B cell (primary cell): ENCODE measurements around the gene TSPAN1. TPM values are rescaled to one million over a fixed set of nuclear protein-coding genes. Genes with fewer than 3 reads are reported as not detected.

Experiments
- ATAC-seq: fragments of 200-7000 bp; cut with Tn5 transposase; one replicate; pipeline ENCODE4 v1.10.0; 2021; ENCODE audit warnings: low read depth, mild to moderate bottlenecking, moderate number of reproducible peaks, moderate library complexity
- CTCF ChIA-PET: fragments of 350-600 bp; sonication (Branson Sonifier 250); formaldehyde crosslinking; loops from one replicate; lab custom pipeline; 2021; ENCODE audit warnings: antibody characterized with exemption, inconsistent platforms; lab: Charles Lee
- POLR2A ChIA-PET: fragments of 350-600 bp; sonication (Branson Sonifier 250); formaldehyde crosslinking; loops from one replicate; lab custom pipeline; 2021; ENCODE audit warnings: antibody characterized with exemption; lab: Charles Lee
- DNase-seq: peaks from one replicate; pipeline ENCODE4 v3.0.0; 2013
- H2AFZ ChIP-seq: 2 replicates; pipeline ENCODE4 v1.6.1; 2012; ENCODE audit warnings: mild to moderate bottlenecking, low read depth, low read length; ENCODE audit not compliant: insufficient read depth, poor library complexity, severe bottlenecking
- H3K27ac ChIP-seq, 2 donors: 1 replicate in 1 of 2; 2 replicates in 1 of 2; pipeline ENCODE4 v1.5.1; 2012 to 2013; ENCODE audit warnings: low read length in 2 of 2, mild to moderate bottlenecking in 2 of 2, moderate library complexity in 1 of 2
- H3K27me3 ChIP-seq, 4 experiments: fragments of 200-600 bp in 1 of 4; sonication (generic) in 1 of 4; replicated peaks in 1 of 4; 1 replicate in 2 of 4; 2 replicates in 2 of 4; pipeline versions ENCODE4 v1.6.1 to v1.7.0; 2013 to 2016; ENCODE audit warnings: low read length in 3 of 4, mild to moderate bottlenecking in 2 of 4, mixed read lengths in 1 of 4, moderate library complexity in 1 of 4; ENCODE audit not compliant: insufficient read depth in 4 of 4, control insufficient read depth in 3 of 4; ENCODE audit errors: control extremely low read depth in 1 of 4
- H3K36me3 ChIP-seq, 2 experiments: replicated peaks in 1 of 2; 1 replicate in 1 of 2; 2 replicates in 1 of 2; pipeline versions ENCODE4 v1.6.1 to v1.7.1; 2013; ENCODE audit warnings: low read length in 1 of 2; ENCODE audit not compliant: insufficient read depth in 2 of 2, control insufficient read depth in 1 of 2; ENCODE audit errors: control extremely low read depth in 1 of 2, extremely low read depth in 1 of 2
- H3K4me1 ChIP-seq, 2 donors: fragments of 200-600 bp in 1 of 2; sonication (generic) in 1 of 2; 1 replicate in 1 of 2; 2 replicates in 1 of 2; pipeline versions ENCODE4 v1.5.1 to v1.6.1; 2013 to 2017; ENCODE audit warnings: low read length in 2 of 2; ENCODE audit not compliant: control insufficient read depth in 2 of 2, insufficient read depth in 2 of 2
- H3K4me2 ChIP-seq: replicated peaks from 2 replicates; pipeline ENCODE3; 2012; ENCODE audit warnings: mild to moderate bottlenecking, low read depth, low read length; ENCODE audit not compliant: poor library complexity, severe bottlenecking
- H3K4me3 ChIP-seq, 5 experiments: fragments of 200-600 bp in 1 of 5; sonication (generic) in 1 of 5; 1 replicate in 3 of 5; 2 replicates in 2 of 5; pipeline versions ENCODE4 v1.5.1 to v1.7.0; 2011 to 2016; ENCODE audit warnings: low read length in 4 of 5, mild to moderate bottlenecking in 4 of 5, low read depth in 2 of 5, control low read depth in 1 of 5, moderate library complexity in 1 of 5; ENCODE audit not compliant: insufficient read depth in 1 of 5; ENCODE audit errors: control extremely low read depth in 1 of 5, extremely low read depth in 1 of 5
- H3K79me2 ChIP-seq: fragments of 200-600 bp; sonication (generic); one replicate; pipeline ENCODE4 v1.6.0; 2016; ENCODE audit warnings: low read length; ENCODE audit not compliant: control insufficient read depth, insufficient read depth
- H3K9ac ChIP-seq: fragments of 200-600 bp; sonication (generic); 2 replicates; pipeline ENCODE4 v1.6.1; 2017; ENCODE audit warnings: mild to moderate bottlenecking, low read length, moderate library complexity
- H3K9me3 ChIP-seq, 3 donors: one replicate each; pipeline versions ENCODE4 v1.6.1 to v1.7.1; 2013; ENCODE audit warnings: low read length in 2 of 3; ENCODE audit not compliant: control insufficient read depth in 2 of 3, insufficient read depth in 1 of 3; ENCODE audit errors: control extremely low read depth in 1 of 3
- H4K20me1 ChIP-seq: 2 replicates; pipeline ENCODE4 v1.6.0; 2012; ENCODE audit warnings: mild to moderate bottlenecking, low read length; ENCODE audit not compliant: insufficient read depth, control insufficient read depth, poor library complexity, severe bottlenecking
- H3K27ac Mint-ChIP-seq: one replicate; pipeline ENCODE4 v1.8.0; 2021; ENCODE audit warnings: mixed read lengths
- H3K27me3 Mint-ChIP-seq: one replicate; pipeline ENCODE4 v1.8.0; 2021; ENCODE audit warnings: mixed read lengths
- H3K4me1 Mint-ChIP-seq: one replicate; pipeline ENCODE4 v1.8.0; 2021; ENCODE audit warnings: mixed read lengths
- H3K4me3 Mint-ChIP-seq: one replicate; pipeline ENCODE4 v1.8.0; 2021; ENCODE audit warnings: mixed read lengths
- H3K9me3 Mint-ChIP-seq: one replicate; pipeline ENCODE4 v1.8.0; 2022; ENCODE audit warnings: mixed read lengths; ENCODE audit not compliant: insufficient read depth
- CTCF ChIP-seq: fragments of 200-600 bp; IDR thresholded peaks from one replicate; pipeline ENCODE4 v1.8.0; 2022; ENCODE audit warnings: antibody characterized with exemption, mild to moderate bottlenecking
- EZH2 ChIP-seq: IDR thresholded peaks from 2 replicates; pipeline ENCODE4 v1.6.1; 2012; ENCODE audit warnings: borderline replicate concordance, low read depth, mild to moderate bottlenecking, moderate library complexity, low read length; ENCODE audit not compliant: insufficient read depth, poor library complexity, severe bottlenecking
- WGBS: methylation state at CpG from one replicate; pipeline ENCODE4 v1.1.5; 2013; ENCODE audit warnings: missing lambda C conversion rate; ENCODE audit not compliant: insufficient coverage; 5-methylcytosine and 5-hydroxymethylcytosine counted together
- intact Hi-C: fragments of 100-400 bp; cut with micrococcal nuclease; formaldehyde crosslinking; loops from one replicate; pipeline ENCODE4 v1.10.0; 2022
- polyA plus RNA-seq: library from polyadenylated mRNA; depleted of rRNA; stranded (reverse); fragments of >200 nt; gene quantifications from 2 replicates; pipeline ENCODE4 v1.2.3, GENCODE V29; 2012
- total RNA-seq, 2 donors: library from RNA; stranded (reverse); fragments of 120-200 nt in 1 of 2; gene quantifications; 1 replicate in 1 of 2; 2 replicates in 1 of 2; pipeline versions ENCODE4 v1.2.3 to v1.2.4, GENCODE V29; 2013 to 2022

TSPAN1 gene
- total and polyA plus RNA-seq, 2 donors (not counting 1 experiment from before 2014, with no cell fraction given) = not detected

- Histone ChIP-seq H3K9ac (no peak overlapping the region), H3K4me1 (peaks cover 18 to 39% of the 10 kb centered on the region in 2 donors), H3K27ac (no peak overlapping the region), H3K36me3 (no peaks in the 10 kb centered on the region), H3K4me3 (no peak overlapping the region), H4K20me1 (no peaks in the 10 kb centered on the region), H3K27me3 (peaks cover 0 to 17% (median 0%) of the 10 kb centered on the region in 4 experiments), H2AFZ (no peak overlapping the region), H3K9me3 (no peaks in the 10 kb centered on the region), H3K79me2 (no peaks in the 10 kb centered on the region), H3K4me2 (no peak overlapping the region)
- DNase-seq (no peak), ATAC-seq (no peak)
- Mint-ChIP-seq H3K27me3 (peaks cover 12% of the 10 kb centered on the region), H3K4me1 (peaks cover 29% of the 10 kb centered on the region), H3K9me3 (no peaks in the 10 kb centered on the region), H3K27ac (no peak overlapping the region), H3K4me3 (no peak overlapping the region)
- intact Hi-C loops = no loop called here
- CTCF ChIA-PET = no interaction called here
- POLR2A ChIA-PET = no interaction called here
- TF ChIP-seq EZH2 = no peak
- TF ChIP-seq CTCF = no peak
- 100% methylated on average over 1 of the region's 3 CpGs for WGBS
These were observed 5.0 kb upstream of the TSPAN1 start for GRCh38 chr1:46169811-46170454.

GRCh38 chr1:46171351-46171750 is 3.5 kb upstream of the TSPAN1 start:
- Mint-ChIP-seq H3K4me3 (no peak overlapping the region), H3K4me1 (peaks cover 25% of the 10 kb centered on the region), H3K9me3 (no peaks in the 10 kb centered on the region), H3K27me3 (peaks cover 10% of the 10 kb centered on the region), H3K27ac (no peak overlapping the region)
- ChIA-PET POLR2A (no interaction called here), CTCF (no interaction called here)
- Histone ChIP-seq H3K27ac (no peak overlapping the region), H3K4me1 (peaks cover 13 to 34% of the 10 kb centered on the region in 2 donors), H3K9me3 (no peaks in the 10 kb centered on the region), H3K79me2 (no peaks in the 10 kb centered on the region), H3K4me2 (no peak overlapping the region), H3K9ac (no peak overlapping the region), H3K27me3 (peaks cover 0 to 17% (median 0%) of the 10 kb centered on the region in 4 experiments), H3K36me3 (no peaks in the 10 kb centered on the region), H4K20me1 (no peaks in the 10 kb centered on the region), H3K4me3 (no peak overlapping the region), H2AFZ (no peak overlapping the region)
- intact Hi-C loops = no loop called here
- ATAC-seq (no peak), DNase-seq (no peak)
- 72% methylated on average over 8 of the region's 8 CpGs for WGBS
- TF ChIP-seq EZH2 = no peak
- no peak for TF ChIP-seq CTCF
